Glomerular visceral epithelial cell (primary cell): ENCODE measurements around the gene SPINK1.
"Not testable (repeated sequence)": the region's sequence is repeated elsewhere in the genome, so short reads cannot be mapped to it uniquely, and the experiment has no call there.

Experiments used
- DNase-seq: peaks from one replicate; pipeline ENCODE4 v3.0.0-alpha.2; 2016; ENCODE audit errors: extremely low spot score

Gene SPINK1, protein sequence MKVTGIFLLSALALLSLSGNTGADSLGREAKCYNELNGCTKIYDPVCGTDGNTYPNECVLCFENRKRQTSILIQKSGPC

DNA sequence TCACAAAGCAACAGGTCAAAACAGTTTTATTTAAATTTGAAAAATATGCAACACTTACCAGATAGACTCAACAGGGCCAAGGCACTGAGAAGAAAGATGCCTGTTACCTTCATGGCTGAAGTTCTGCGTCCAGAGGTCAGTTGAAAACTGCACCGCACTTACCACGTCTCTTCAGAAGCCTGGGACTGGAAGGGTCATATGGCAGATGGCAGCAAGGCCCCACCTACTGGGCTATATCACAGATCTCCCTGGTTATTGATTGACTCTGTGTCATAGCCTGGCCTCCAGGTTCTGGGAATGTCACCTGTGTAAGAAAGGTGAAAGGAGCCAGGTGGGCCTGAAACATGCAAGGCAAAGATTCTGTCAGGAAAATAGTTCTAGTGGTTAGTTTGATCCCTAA is at the start of gene SPINK1:
SPINK1 (minus strand) TSS at position 207 of the 400 bp plus-strand sequence; CDS start at position 113, 94 bp downstream.
- no peak for DNase-seq

DNA sequence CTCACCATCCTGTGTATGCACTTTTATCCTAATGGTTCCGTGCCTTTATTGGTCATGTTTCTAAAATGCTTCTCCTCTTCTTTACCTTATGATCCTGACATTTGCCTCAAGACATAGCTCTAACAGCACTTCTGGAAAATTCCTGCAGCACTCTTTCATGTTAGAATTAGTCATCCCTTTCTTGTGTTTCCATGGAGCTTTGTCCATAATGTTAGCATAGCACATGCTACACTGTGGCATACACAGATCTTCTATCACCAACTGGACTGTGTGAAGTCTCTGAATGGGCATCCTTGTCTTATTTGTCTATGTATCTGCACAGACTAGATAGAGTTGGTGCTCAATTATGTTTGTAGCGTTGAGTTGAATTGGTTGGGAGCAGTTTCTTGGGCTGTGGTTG is 49.0 kb upstream of the SPINK1 start:
- no peak for DNase-seq

DNA sequence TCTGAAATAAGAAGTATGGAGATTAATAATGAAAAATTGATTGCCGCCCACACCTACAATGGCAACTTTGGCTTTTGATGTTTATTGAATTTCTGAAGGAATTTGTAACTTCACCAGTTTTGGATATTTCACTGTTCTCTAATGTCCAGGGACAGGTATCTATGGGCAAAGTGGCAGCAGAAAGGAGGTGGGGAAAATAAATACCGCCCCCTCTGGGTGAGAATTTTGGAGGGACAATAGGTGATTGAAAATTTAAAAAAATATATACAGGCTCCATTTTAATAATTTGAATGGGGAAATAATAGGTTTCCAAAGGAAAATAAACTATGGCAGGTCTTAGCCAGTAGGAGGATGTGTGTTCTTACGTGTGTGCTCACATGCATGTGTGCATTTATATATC is 48.3 kb upstream of the SPINK1 start:
- DNase-seq: no peak

DNA sequence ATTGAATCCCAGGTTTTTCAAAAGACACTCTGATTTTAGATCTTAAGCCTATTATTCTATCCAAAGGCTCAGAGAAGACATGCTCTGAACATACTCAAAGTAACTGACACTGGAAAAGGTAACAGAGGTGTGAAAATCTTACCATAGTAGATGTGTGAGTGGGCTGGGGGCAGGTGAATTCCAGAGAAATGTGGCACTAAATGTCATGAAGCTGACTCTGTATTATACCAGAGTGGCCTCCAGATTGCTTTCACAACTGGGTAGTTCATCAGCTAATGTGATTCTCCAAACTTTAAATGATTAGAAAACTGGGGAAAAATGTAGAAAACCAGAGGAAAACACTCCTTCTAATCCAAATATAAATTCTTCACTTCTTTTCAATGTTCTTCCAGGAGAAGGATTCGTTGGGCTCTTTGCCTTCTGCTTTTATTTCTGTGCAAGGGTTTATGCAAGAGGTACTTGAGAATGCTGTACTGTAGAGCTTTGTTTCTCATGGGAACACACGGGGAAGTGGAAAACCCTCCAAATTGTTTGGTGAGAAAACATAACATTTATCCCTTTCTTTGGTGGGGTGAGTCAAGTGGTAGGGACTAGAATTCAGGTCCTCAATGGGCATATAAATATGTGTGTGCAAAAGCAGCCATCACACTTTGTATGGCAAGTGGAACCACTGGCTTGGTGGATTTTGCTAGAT is 46.7 kb upstream of the SPINK1 start, which contains the start of gene SCGB3A2:
SCGB3A2 (plus strand) TSS at position 646 of the 694 bp plus-strand sequence. CDS start 93 bp downstream, outside the sequence.
- no peak for DNase-seq

DNA sequence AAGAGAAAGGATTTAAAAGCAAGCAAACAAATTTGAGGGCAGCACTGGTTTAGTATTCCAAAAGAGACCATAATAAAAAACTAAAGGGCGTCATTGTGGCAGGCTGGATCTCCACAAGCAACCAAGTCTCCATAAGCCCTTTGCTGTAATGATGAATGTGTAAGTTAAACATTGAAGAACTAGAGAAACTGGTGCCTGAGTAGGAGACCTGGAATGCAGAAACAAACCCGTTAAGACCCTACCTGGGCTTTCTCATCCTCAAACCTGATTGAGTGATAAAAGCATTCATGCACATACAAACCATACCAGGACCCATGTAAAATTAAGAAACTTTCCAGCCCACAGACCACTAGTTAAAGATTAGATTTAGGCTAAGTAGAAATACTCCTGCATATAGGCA is 45.2 kb upstream of the SPINK1 start:
- DNase-seq: no peak

DNA sequence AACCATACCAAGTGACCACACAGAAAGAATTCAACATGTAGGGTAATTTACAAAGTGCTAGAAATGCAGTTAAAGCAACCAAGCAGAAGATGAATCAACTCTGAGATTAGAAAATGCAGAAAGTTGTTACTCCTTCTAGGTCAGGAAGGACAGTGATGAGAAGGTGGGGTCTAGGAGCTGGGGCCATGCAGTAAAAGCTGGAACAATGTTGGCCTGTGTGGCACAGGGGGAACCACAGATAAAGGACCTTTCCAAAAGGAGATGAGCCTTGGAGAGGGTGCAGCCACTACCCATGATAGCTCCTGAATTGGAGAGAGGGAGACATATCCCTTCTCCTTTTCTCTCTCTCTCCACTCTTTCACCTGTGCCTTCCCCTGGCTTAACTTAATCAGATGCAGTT is 44.7 kb upstream of the SPINK1 start:
- no peak for DNase-seq

DNA sequence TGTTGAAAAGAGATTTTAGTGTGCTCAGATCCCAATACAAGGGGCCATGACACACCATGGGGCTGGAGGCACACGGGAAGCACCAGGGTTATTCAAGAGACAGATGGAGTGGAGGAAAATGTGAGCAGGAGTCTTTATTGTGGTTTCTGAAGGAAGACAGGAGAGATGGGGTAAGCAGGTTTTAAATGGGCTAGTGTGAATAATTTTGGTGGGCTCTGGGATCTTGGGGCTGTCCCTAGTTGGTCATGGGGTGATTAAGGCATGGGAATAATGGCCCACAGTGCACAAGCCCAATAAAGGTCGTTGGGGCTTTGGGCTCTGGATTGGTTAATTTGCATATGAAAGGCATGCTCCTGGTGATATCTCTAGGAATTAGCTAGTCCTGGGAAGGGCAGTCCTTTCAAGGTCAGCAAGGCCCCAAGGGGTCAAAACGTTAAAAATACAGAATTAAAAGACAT is 43.5 kb upstream of the SPINK1 start:
- DNase-seq: no peak

DNA sequence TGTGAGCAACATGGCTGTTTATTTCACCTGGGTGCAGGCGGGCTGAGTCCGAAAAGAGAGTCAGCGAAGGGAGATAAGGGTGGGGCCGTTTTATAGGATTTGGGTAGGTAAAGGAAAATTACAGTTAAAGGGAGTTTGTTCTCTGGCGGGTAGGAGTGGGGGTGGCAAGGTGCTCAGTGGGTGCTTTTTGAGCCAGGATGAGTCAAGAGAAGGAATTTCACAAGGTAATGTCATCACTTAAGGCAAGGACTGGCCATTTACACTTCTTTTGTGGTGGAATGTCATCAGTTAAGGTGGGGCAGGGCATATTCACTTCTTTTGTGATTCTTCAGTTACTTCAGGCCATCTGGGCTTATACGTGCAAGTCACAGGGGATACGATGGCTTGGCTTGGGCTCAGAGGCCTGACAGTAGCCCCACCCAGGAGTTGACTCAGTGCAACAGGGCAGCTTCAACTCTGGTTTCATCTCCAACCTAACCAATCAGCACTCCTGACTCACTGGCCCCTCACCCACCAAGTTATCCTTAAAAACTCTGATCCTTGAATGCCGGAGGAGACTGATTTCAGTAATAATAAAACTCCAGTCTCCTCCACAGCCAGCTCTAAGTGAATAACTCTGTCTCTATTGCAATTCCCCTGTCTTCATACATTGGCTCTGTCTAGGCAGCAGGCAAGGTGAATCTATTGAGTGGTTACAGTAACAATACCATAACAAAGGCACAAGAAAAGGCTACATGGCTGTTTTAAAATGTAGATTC is 42.8 kb upstream of the SPINK1 start:
- DNase-seq: not testable (repeated sequence)

DNA sequence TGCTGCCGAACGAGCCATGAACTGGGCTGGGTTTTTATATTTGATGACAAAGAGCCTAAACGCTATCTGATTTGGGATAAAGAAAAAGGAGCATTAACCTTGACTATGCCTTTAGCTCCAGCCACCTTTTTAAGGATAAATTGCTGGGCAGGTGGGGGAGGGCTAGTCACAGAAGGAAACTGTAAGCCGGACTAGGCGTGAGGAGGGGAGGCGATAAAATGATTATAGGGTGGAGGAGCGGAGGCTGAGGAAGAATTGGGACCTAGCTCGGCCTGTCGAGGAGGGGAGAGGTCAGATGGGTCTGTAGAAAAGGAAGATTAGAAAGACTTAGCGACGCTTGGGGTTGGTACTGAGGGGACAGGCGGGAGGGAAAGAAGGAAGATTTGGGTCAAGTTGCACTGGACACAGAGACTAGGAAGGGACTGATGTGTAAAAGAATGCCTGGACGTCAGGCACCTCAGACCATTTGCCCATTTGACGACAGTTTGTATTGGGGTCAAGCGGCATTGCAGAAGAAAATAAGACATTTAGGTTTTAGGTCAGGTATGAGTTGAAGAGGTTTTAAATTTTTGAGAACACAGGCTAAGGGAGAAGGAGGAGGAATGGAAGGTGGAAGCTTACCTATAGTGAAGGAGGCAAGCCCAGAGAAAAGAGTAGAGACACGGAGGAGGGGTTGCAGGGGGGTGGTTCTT is 41.4 kb upstream of the SPINK1 start:
- not testable (repeated sequence) for DNase-seq

DNA sequence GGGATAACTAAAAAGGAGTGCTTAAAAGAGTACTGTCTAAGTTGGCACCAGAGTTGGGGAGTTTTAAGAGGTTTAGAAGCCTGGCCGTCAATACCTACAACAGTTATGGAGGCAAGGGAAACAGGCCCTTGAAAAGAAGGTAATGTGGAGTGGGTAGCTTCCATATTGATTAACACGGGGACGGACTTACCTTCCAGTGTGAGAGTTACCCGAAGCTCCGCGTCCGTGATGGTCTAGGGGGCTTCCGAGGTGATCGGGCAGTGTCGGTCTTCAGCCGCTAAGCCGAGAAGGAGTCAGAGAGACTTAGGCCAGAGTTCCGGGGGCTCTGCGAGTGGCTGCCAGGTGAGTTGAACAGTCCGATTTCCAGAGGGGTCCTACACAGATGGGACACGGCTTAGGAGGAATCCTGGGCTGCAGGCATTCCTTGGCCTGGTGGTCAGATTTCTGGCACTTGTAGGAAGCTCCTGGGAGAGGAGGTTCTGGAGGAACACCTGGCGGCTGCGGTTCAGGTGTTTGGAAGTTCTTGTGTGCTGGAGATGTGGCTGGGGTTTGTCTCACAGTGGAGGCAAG is 40.6 kb upstream of the SPINK1 start:
- DNase-seq: not testable (repeated sequence)

DNA sequence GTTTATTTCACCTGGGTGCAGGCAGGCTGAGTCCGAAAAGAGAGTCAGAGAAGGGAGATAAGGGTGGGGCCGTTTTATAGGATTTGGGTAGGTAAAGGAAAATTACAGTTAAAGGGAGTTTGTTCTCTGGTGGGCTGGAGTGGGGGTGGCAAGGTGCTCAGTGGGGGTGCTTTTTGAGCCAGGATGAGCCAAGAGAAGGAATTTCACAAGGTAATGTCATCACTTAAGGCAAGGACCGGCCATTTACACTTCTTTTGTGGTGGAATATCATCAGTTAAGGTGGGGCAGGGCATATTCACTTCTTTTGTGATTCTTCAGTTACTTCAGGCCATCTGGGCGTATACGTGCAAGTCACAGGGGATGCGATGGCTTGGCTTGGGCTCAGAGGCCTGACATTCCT is 38.4 kb upstream of the SPINK1 start:
- not testable (repeated sequence) for DNase-seq

DNA sequence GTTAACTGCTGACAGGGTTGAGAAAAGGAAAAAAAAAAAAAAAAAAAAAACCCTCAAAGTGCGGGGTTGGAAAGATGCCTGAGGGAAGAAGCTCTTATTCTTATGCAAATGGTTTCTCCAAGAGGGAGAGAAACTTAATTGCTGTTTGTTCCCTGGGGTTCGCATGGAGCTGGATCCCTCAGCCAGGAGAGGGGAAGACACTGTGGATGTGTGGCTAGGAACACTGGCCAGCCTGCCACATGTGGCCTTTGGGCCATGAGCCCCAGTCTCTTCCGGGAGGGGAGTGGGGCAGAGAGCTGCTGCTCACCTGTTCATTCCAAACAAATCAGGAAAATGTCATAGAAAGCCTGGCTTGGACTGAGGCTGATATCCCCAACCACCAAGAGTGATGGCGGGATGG is 37.6 kb upstream of the SPINK1 start:
- DNase-seq: no peak

DNA sequence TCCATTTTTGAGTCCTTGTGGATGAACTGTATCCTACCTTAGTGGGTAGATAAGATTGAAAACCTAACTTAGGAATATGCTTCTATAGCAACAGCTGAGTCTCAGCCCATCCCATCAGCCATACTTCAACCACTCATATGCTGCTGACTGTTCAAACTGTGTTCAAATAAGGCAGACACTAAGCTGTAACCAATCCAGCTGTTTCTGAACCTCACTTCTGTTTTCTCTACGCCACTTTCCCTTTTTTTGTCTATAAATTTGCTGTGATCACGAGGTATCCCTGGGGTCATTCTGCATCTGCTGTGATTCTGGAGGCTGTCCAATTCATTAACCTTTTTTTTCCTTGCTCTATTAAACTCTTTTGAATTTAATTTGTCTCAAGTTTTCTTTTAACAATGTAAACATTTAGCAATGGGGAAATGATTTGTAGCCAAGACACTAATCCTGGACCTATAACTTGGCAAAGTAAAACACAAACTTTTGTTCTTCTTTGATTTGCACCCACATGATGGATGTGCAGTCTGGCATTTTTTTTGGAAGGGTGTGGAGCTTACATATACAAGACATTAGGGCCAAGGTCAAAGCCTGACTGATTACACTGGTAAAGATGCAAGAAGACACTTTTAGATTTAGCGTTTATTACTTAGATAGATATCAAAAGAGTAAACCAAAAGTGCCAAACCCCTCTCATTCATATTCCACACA is 32.1 kb upstream of the SPINK1 start:
- DNase-seq: no peak

DNA sequence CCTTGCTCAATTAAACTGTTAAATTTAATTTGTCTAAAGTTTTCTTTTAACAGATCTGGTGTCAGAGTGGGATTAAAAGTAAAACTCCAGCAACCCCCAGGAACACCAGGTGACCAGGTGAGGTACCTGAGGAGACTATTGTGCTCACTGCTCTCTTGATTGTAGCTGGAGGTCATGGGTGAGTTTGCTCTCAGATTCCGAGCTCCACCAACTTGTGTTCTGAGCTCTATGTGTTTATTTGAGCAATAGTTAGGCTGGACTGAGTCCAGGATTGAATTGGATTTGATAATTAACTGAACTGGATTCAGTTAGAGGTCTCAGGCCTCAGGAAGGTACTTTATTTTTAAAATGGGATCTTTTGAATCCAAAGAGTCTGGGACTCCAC is 29.2 kb upstream of the SPINK1 start:
- no peak for DNase-seq

DNA sequence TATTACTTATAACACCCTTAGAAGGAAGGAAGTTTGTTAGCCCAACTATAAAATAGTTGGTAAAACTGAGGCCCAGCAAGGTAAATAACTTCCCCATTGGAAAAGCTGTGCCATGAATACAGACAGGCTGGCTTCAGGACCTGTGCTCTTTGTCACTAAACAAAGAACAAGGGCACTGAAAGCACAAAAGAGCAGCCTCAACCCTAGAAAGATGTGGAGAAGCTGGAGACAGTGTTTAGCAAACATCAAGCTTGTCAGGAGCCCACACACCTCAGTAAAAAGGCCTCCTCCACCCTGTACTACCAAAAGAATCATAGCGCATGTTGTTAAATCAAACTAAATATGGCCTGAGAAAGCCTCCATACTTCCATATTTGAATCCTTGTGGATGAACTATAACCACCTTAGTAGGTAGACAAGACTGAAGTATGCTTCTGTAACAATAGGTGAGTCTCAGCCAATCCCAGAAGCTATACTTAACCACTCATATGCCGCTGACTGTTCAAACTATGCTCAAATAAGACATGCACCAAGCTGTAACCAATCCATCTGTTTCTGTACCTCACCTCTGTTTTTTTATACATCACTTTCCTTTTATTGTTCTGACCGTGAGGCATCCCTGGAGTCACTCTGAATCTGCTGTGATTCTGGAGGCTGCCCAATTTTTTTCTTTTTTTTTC is 28.6 kb upstream of the SPINK1 start:
- DNase-seq: no peak

DNA sequence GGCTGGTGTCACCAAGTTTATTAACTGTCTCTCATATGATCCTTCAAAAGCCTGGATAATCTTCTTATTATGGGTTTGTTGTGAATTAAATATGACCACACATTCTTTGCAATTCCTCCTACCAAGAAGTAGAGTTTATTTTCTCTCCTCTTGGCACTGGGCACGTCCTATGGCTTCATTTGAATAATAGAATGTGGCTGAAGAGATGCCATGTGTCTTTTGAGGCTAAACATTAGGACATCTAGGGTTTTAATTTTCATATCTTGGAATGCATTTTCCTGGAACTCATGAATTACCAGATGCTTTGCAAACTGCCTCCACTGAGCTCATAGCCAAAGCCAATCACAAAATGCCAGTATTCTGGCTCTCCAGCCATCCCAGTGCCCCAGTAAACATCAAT is 27.1 kb upstream of the SPINK1 start:
- no peak for DNase-seq

DNA sequence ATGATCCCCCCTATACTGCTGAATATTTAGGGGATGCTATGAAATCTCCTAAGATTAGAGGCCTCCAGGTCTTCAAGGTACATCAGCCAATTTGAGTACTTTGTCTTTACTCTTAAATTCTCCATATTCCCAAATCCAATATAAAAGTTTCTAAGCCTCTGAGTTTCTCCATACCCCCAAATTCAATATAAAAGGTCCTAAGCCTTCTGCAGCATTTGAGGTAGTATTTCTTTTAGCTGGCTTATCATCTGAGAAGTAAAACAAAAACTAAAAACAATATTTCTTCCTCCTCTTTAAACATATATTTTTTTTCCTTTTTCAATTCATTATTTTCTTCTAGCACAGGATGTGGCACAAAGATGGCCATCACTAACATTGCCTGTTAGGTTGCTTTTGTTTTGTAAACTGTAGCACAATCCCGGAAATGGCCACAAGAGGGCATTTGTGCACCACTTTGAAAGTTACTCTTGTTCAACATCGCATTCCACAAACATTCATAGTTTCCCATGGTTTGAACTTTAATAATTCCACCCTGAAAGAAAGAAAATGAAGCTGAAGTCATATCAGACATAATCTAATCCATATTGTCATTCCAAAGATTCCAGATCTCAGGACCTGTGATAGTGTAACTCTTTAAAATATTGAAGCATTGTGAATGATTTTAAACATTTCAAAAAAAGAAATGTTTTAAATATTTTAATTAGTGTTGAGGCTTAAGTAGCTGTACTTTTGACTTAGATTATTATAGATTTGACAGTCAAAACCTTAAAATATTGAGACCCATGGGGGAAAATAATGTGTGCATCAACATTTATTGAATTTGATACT is 26.0 kb upstream of the SPINK1 start:
- DNase-seq: peak; percentile 47

DNA sequence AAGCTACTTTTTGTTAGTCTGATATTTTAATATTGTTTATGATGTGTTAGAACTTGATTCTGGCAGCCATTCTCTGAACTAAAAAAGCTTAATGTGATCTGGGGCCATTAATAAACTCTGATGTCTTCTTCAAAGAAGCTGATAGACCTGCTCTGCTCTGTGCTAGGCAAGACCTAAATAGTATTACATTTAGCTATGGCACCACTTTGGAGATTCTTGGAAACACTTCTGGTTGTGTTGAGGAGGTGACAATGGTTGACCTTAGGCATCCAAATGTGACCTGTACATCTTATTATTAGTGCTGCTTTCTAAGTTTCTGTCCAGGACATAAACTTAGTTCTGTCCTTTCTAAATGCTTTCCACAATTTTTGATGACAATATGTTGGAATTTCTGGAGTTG is 25.3 kb upstream of the SPINK1 start:
- DNase-seq: no peak

DNA sequence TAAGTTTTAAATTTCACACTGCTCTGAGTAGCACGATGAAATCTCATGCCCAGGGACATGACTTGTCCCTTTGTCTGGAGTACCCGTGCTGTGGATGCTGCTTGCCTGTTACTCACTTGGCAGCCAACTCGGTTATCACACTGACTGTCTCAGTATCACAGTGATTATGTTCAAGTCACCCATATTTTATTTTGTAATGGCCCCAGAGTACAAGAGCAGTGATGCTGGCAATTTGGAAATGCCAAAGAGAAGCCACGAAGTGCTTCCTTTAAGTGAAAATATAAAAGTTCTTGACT is 24.3 kb upstream of the SPINK1 start:
- DNase-seq: no peak
